HEK293T (cell line): Measurements from ENCODE around the gene SYDE1.

ENCODE experiments used
- CTCF ChIA-PET: fragments of 350-600 bp; formaldehyde crosslinking; extraction: SDS; loops from one replicate; lab custom pipeline; 2021; ENCODE audit warnings: antibody characterized with exemption, inconsistent platforms; lab: Yijun Ruan, JAX
- POLR2A ChIA-PET: fragments of 350-600 bp; formaldehyde crosslinking; extraction: SDS; loops from one replicate; lab custom pipeline; 2020; ENCODE audit warnings: antibody characterized with exemption, inconsistent platforms; lab: Yijun Ruan, JAX
- DNase-seq: peaks from one replicate; pipeline ENCODE4 v3.0.0; 2012; ENCODE audit warnings: mixed read lengths; ENCODE audit errors: extremely low spot score
- ARNT ChIP-seq: fragments of 450-650 bp; IDR thresholded peaks from 2 replicates; pipeline ENCODE4 v1.6.1; 2017; ENCODE audit warnings: mild to moderate bottlenecking
- BHLHE40 ChIP-seq: fragments of 450-650 bp; IDR thresholded peaks from 2 replicates; pipeline ENCODE4 v1.6.1; 2016; ENCODE audit warnings: mild to moderate bottlenecking, moderate library complexity, borderline replicate concordance
- CTBP1 ChIP-seq: fragments of 450-650 bp; IDR thresholded peaks from 2 replicates; pipeline ENCODE4 v1.6.1; 2016; ENCODE audit warnings: borderline replicate concordance
- ELF4 ChIP-seq: fragments of 450-650 bp; IDR thresholded peaks from 2 replicates; pipeline ENCODE4 v1.6.1; 2017; ENCODE audit warnings: antibody characterized with exemption
- FOXA1 ChIP-seq: fragments of 450-650 bp; IDR thresholded peaks from 2 replicates; pipeline ENCODE4 v1.6.1; 2016; ENCODE audit warnings: mild to moderate bottlenecking
- FOXK2 ChIP-seq: fragments of 450-650 bp; IDR thresholded peaks from 2 replicates; pipeline ENCODE4 v1.6.1; 2016; ENCODE audit warnings: mild to moderate bottlenecking
- FOXM1 ChIP-seq: fragments of 450-650 bp; IDR thresholded peaks from 2 replicates; pipeline ENCODE4 v1.6.1; 2017; ENCODE audit warnings: mild to moderate bottlenecking, borderline replicate concordance
- HDGF ChIP-seq: fragments of 450-650 bp; IDR thresholded peaks from 2 replicates; pipeline ENCODE4 v1.6.1; 2017; ENCODE audit warnings: antibody characterized with exemption, borderline replicate concordance
- L3MBTL2 ChIP-seq: fragments of 450-650 bp; conservative IDR thresholded peaks from 2 replicates; pipeline ENCODE4 v1.6.1; 2016; ENCODE audit warnings: mild to moderate bottlenecking
- LEF1 ChIP-seq: fragments of 450-650 bp; IDR thresholded peaks from 2 replicates; pipeline ENCODE4 v1.6.1; 2017; ENCODE audit warnings: mild to moderate bottlenecking, borderline replicate concordance
- NFRKB ChIP-seq: fragments of 450-650 bp; IDR thresholded peaks from 2 replicates; pipeline ENCODE4 v1.6.1; 2016; ENCODE audit warnings: mild to moderate bottlenecking, moderate library complexity
- PKNOX1 ChIP-seq: fragments of 450-650 bp; IDR thresholded peaks from 2 replicates; pipeline ENCODE4 v1.6.1; 2016
- SP1 ChIP-seq: fragments of 450-650 bp; IDR thresholded peaks from 2 replicates; pipeline ENCODE4 v1.6.1; 2017
- SUZ12 ChIP-seq: fragments of 450-650 bp; IDR thresholded peaks from 2 replicates; pipeline ENCODE4 v1.6.1; 2016; ENCODE audit warnings: mild to moderate bottlenecking
- TARDBP ChIP-seq: fragments of 450-650 bp; IDR thresholded peaks from 2 replicates; pipeline ENCODE4 v1.6.1; 2016
- ZNF384 ChIP-seq: fragments of 450-650 bp; IDR thresholded peaks from 2 replicates; pipeline ENCODE4 v1.6.1; 2016

The SYDE1 gene

GRCh38 chr19:15122331-15123030 is 15.3 kb downstream of the SYDE1 start:
- CTCF ChIA-PET = no interaction called here
- POLR2A ChIA-PET = no interaction called here
- DNase-seq = no peak
- no peak for TF ChIP-seq PKNOX1
- no peak for TF ChIP-seq ZNF384
- no peak for TF ChIP-seq L3MBTL2
- TF ChIP-seq TARDBP = no peak
- no peak for TF ChIP-seq ARNT
- TF ChIP-seq SP1 = no peak
- no peak for TF ChIP-seq HDGF

DNA sequence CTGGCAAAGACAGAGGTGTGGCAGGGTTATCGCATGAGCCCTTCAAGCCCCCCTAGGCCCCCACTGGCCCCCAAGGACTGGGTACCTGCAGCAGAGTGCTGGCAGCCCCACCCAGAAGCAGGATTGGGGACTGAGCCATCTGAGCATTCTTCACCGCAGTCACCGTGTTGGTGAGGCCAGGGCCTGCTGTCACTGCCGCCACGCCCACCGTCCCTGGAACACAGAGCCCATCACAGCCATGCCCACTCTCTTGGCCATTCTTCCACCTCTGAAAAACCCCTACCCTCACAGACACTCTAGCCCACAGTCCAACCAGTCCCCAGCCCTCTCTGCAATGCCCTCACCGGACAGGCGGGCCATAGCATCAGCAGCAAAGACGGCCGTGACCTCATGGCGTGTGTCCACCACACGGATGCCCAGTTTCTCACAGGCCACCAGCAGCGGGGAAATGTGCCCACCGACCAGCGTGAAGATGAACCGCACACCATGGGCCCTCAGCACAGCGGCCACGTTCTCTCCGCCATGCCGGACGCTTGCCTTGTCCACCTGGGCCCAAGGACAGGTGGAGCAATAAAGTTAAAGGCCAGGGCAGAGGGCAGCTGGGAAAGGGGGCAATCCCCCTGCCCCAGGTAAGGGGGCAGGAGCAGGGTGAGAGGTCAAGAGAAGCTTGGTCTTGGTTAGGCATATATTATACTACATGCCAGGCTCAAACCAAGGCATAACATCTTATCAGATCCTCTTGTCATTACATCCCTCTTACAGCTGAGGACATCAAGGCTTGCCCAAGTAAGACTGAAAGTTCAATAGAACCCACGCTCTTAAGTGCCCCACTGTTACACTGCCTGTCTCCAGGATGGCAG is 16.1 kb downstream of the SYDE1 start:
- ChIA-PET POLR2A (interaction anchor here (3.5 kb wide), 1 partner anchor 7 kb away, joined by 17 read pairs; no protein-coding TSS in a partner anchor), CTCF (no interaction called here)
- DNase-seq = no peak
- no peak for TF ChIP-seq NFRKB
- no peak for TF ChIP-seq HDGF
- no peak for TF ChIP-seq L3MBTL2
- TF ChIP-seq ELF4 = no peak
- TF ChIP-seq SUZ12 = no peak
- no peak for TF ChIP-seq SP1
- TF ChIP-seq FOXK2 = no peak
- no peak for TF ChIP-seq LEF1
- TF ChIP-seq ZNF384 = no peak
- no peak for TF ChIP-seq BHLHE40
- TF ChIP-seq FOXM1 = no peak
- TF ChIP-seq PKNOX1 = no peak
- TF ChIP-seq TARDBP = no peak
- no peak for TF ChIP-seq ARNT
- TF ChIP-seq CTBP1 = no peak
- TF ChIP-seq FOXA1 = no peak

DNA sequence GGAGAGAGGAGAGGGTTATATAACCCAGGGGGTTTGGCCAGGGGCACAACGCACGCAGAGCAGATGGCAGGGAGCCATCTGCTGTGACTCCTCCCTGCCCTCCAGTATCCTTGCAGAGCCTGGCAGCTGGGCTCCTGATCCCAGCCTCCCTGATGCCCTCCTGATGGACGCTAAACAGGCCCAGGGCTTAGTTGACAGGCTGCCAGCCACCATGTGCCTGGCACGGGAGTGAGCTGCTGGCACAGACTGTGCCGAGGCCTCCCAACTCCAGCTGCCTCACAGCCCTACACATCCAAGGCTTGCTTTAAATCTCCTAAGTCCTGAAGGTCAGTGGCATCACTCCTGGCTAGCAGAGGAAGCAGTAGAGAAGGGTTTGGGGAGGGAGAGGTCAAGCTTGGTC is 16.7 kb downstream of the SYDE1 start:
- no peak for DNase-seq
- ChIA-PET CTCF (no interaction called here), POLR2A (interaction anchor here (3.5 kb wide), 1 partner anchor 8 kb away, joined by 17 read pairs; no protein-coding TSS in a partner anchor)
- TF ChIP-seq CTBP1 = no peak
- no peak for TF ChIP-seq FOXA1
- no peak for TF ChIP-seq FOXM1
- no peak for TF ChIP-seq NFRKB
- TF ChIP-seq ARNT = no peak
- TF ChIP-seq TARDBP = no peak
- no peak for TF ChIP-seq FOXK2
- TF ChIP-seq PKNOX1 = no peak
- no peak for TF ChIP-seq ZNF384
- TF ChIP-seq LEF1 = no peak
- no peak for TF ChIP-seq HDGF
- no peak for TF ChIP-seq BHLHE40
- no peak for TF ChIP-seq SUZ12
- TF ChIP-seq SP1 = no peak
- TF ChIP-seq L3MBTL2 = no peak
- TF ChIP-seq ELF4 = no peak

DNA sequence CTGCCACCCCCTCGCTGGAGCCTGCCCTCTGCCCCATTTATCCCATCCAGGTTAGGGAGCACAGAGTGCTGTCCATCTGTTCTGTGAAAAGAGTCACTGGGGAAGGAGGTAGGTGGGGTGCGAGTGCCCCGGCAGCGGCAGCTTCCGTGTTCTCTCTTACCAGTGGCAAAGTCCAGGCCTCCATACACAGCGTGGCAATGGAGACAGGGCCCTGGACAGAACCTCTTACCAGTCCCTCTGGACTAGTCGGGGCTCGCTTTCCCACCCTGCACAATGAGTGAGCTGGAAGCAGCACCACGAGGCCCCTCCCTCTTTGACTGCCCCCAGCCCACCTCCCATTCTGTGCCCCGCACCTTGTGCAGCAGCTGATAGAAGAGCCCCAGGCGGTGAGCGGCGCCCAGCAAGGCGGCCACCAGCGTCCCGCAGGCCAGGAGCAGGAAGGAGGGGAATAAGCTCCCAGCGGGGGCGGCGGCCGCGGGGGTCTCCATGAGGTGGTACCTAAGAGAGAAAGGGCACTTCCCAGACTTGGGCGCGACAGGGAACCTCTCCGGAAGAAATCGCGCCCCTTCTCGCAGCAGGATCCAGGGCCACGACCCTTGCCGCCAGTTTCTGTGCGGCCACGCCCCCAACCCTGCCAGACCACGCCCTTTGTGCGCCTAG is 17.5 kb downstream of the SYDE1 start:
- TF ChIP-seq FOXM1 = no peak
- no peak for TF ChIP-seq ARNT
- no peak for TF ChIP-seq CTBP1
- TF ChIP-seq TARDBP = no peak
- TF ChIP-seq L3MBTL2 = no peak
- TF ChIP-seq FOXK2 = no peak
- no peak for TF ChIP-seq BHLHE40
- TF ChIP-seq NFRKB = no peak
- TF ChIP-seq FOXA1 = no peak
- TF ChIP-seq SP1 = no peak
- no peak for TF ChIP-seq ELF4
- TF ChIP-seq HDGF = no peak
- no peak for TF ChIP-seq PKNOX1
- no peak for TF ChIP-seq LEF1
- TF ChIP-seq SUZ12 = no peak
- no peak for TF ChIP-seq ZNF384
- ChIA-PET POLR2A (interaction anchor here (1.3 to 3.5 kb wide), 5 partner anchors 9 to 24 kb away, joined by 5 to 17 read pairs (median 6); partner anchors contain the start of gene SYDE1), CTCF (interaction anchor here (0.5 kb wide), 1 partner anchor 1336 kb away, joined by 4 read pairs; no protein-coding TSS in a partner anchor)
- no peak for DNase-seq
